Spleen (tissue), 13 donors: Measurements from ENCODE around the gene HSD11B1. TPM values are rescaled to one million over a fixed set of nuclear protein-coding genes. Genes with fewer than 3 reads are reported as not detected.

Experiments
- DNase-seq: peaks from one replicate; pipeline ENCODE4 v3.0.0-alpha.2; 2020
- H3K27ac ChIP-seq, 8 donors: fragments of 200-600 bp; sonication (generic) in 7 of 8; 1 replicate in 4 of 8; 2 replicates in 4 of 8; pipeline versions ENCODE4 v1.5.0 to v1.8.0; 2016 to 2021; ENCODE audit warnings: inconsistent platforms in 4 of 8, mild to moderate bottlenecking in 4 of 8, moderate library complexity in 1 of 8
- H3K27me3 ChIP-seq, 7 donors: fragments of 200-600 bp; sonication (generic) in 6 of 7; replicated peaks in 1 of 7; 1 replicate in 4 of 7; 2 replicates in 3 of 7; pipeline versions ENCODE4 v1.5.0 to v1.8.0; 2016 to 2021; ENCODE audit warnings: inconsistent platforms in 3 of 7, mild to moderate bottlenecking in 1 of 7
- H3K36me3 ChIP-seq, 6 donors: fragments of 200-600 bp; sonication (generic) in 5 of 6; 1 replicate in 4 of 6; 2 replicates in 2 of 6; pipeline versions ENCODE4 v1.5.0 to v1.8.0; 2016 to 2021; ENCODE audit warnings: inconsistent platforms in 2 of 6
- H3K4me1 ChIP-seq, 6 donors: fragments of 200-600 bp; sonication (generic) in 5 of 6; 1 replicate in 3 of 6; 2 replicates in 3 of 6; pipeline versions ENCODE4 v1.5.0 to v1.8.0; 2016 to 2021; ENCODE audit warnings: inconsistent platforms in 3 of 6
- H3K4me3 ChIP-seq, 8 donors: fragments of 200-600 bp; sonication (generic) in 7 of 8; 1 replicate in 4 of 8; 2 replicates in 4 of 8; pipeline versions ENCODE4 v1.5.0 to v1.8.0; 2016 to 2021; ENCODE audit warnings: inconsistent platforms in 4 of 8, mild to moderate bottlenecking in 4 of 8, moderate library complexity in 2 of 8
- H3K9me3 ChIP-seq, 8 donors: fragments of 200-600 bp; sonication (generic) in 7 of 8; 1 replicate in 4 of 8; 2 replicates in 4 of 8; pipeline versions ENCODE4 v1.5.0 to v1.8.0; 2016 to 2021; ENCODE audit warnings: inconsistent platforms in 4 of 8
- CTCF ChIP-seq, 11 experiments: fragments of 200-600 bp in 7 of 11; fragments of 450-650 bp in 4 of 11; sonication (generic) in 4 of 11; IDR thresholded peaks in 8 of 11; conservative IDR thresholded peaks in 3 of 11; 1 replicate in 7 of 11; 2 replicates in 4 of 11; pipeline versions ENCODE4 v1.4.0 to v1.8.0; 2016 to 2021; ENCODE audit warnings: antibody characterized with exemption in 11 of 11, inconsistent platforms in 4 of 11, mild to moderate bottlenecking in 1 of 11
- POLR2A ChIP-seq, 3 donors: fragments of 450-650 bp; IDR thresholded peaks; one replicate each; pipeline ENCODE4 v1.5.1; 2017; ENCODE audit warnings: antibody characterized with exemption in 3 of 3, mild to moderate bottlenecking in 1 of 3
- POLR2AphosphoS5 ChIP-seq, 3 donors: sonication (generic); formaldehyde crosslinking; IDR thresholded peaks; one replicate each; pipeline ENCODE4 v1.5.1; 2017; ENCODE audit warnings: antibody characterized with exemption in 3 of 3
- WGBS, 5 donors: extraction: QIAGEN DNeasy Blood & Tissue Kit in 3 of 5; methylation state at CpG; one replicate each; pipeline versions ENCODE4 v1.1.5 to v1.1.7; 2013 to 2018; 5-methylcytosine and 5-hydroxymethylcytosine counted together
- intact Hi-C: fragments of 100-400 bp; cut with DNase I; formaldehyde crosslinking; loops from one replicate; pipeline ENCODE4 v1.15.0; 2023; ENCODE audit warnings: low total_unique reads
- long read RNA-seq, 2 donors: transcript quantifications; one replicate each; lab custom pipeline, GENCODE V29; 2026
- polyA plus RNA-seq, 3 donors: library from polyadenylated mRNA; stranded (reverse); fragments of 200-250 nt; gene quantifications; one replicate each; pipeline ENCODE4 v1.2.1, GENCODE V29; 2013
- total RNA-seq, 7 donors: library from RNA; depleted of rRNA in 3 of 7; stranded (reverse); fragments of >200 nt in 3 of 7; fragmentation: NEBNext Ultra II Directional in 4 of 7; extraction: Animal tissue kit (Norgen Biotek cat#: 25700) in 4 of 7; gene quantifications; one replicate each; pipeline versions ENCODE4 v1.1.0 to v1.2.1, GENCODE V29; 2016 to 2021
- donor health status: healthy with polysubstance abuse.
- donor health status: DM: no; HTN: no; CAD: no; lungs with moderate emphysema.
- donor health status: DM: no; HTN: no; CAD: no.
- donor health status: Bipolar disorder and iron deficiency.
- donor health status: healthy.
- donor health status: DM: no; HTN: no; CAD: no.
- donor health status: DM: yes; HTN: yes; CAD: no.

The HSD11B1 gene
- total RNA-seq (10 to 100 TPM in 2 of 7 donors, 1 to 10 TPM in 5; 1.8 to 14.9 (median 4.2) TPM), polyA plus RNA-seq (1 to 10 TPM; 2.6 to 3.5 (median 3.2) TPM)
- long read RNA-seq, donor 1, partial matches to known transcripts: 0 of 1 reads
- long read RNA-seq, donor 1, other reads (novel, unspliced or antisense): 0 of 1 reads
- long read RNA-seq, donor 2: 0 reads

DNA sequence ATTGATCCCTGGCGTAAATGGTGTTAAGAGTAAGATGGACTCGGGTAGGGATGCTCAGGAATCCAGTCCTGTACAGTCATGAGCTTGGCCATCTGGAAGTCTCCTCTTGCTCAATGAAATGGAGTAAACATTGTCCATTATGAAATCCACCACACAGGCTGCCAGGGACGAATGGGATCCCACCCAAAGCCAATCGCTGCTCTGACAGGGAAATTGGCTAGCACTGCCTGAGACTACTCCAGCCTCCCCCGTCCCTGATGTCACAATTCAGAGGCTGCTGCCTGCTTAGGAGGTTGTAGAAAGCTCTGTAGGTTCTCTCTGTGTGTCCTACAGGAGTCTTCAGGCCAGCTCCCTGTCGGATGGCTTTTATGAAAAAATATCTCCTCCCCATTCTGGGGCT is at the start of gene HSD11B1:
Gene HSD11B1, plus strand, starts transcription at position 263 of the 400 bp plus-strand sequence. Its CDS starts 97 bp downstream, at position 360.
- no peak for TF ChIP-seq POLR2A (IDR thresholded peaks at IDR 0.05)
- TF ChIP-seq POLR2AphosphoS5 (IDR thresholded peaks at IDR 0.05): peak in 2 of 3 donors; percentile 31 to 37
- no peaks in the 10 kb centered on the region for H3K9me3 ChIP-seq
- peak within 1 kb of the TSS in 2 of 8 donors; percentile 10 to 27 for H3K27ac ChIP-seq
- WGBS, 5 donors: 61 to 75% (median 68%) methylated on average over 6 of the region's 6 CpGs
- no peak for DNase-seq
- H3K4me3 ChIP-seq: no peak within 1 kb of the TSS
- no peaks in the 10 kb centered on the region for H3K36me3 ChIP-seq
- intact Hi-C loops: no loop called here
- peaks cover 0 to 9% (median 4%) of the 10 kb centered on the region in 6 donors for H3K4me1 ChIP-seq
- no peaks in the 10 kb centered on the region for H3K27me3 ChIP-seq

DNA sequence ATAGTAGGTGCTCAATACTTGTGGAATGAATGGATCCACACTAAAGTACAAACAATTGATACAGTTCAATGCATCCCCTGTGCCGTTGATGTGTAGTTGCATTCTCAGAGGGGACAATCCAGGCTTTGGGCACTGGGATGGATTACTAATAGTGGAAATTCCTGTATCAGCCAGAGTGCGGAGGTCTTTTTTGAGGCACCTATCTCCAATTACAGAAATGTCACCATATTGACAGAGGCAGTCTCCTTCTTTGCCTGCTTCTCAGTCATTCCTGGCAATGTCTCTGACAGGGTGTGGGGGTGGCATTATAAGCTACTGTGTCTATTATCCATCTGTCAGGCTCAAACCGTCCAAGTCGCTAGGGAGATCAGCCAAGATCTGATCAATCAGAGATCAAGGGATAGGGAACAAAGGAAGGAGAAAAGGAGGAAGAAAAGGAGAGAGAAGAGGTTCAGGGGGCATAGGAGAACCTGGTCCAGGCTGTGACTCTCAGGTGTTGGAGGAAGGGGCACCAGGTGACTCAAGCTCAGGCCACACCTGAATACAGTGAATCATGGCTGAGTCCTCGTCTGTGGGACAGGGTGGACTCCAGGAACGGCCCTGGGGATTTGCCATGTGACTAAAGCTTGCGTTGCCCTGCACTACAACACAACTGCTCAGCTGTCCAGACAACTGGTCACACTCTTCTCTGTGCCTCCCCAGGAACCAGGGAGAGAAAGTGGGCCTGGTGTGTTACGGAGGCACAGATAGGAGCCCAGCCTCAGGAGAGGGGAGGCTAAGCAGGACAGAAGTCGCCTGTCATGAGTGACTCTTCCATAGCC is 49.0 kb upstream of the HSD11B1 start:
- Histone ChIP-seq H3K9me3 (no peaks in the 10 kb centered on the region), H3K27ac (no peak overlapping the region), H3K4me1 (peaks cover 7 to 60% (median 18%) of the 10 kb centered on the region in 6 donors), H3K27me3 (peaks cover 0 to 54% (median 5%) of the 10 kb centered on the region in 7 donors), H3K4me3 (no peak overlapping the region), H3K36me3 (no peaks in the 10 kb centered on the region)
- WGBS, 5 donors: 78 to 89% (median 87%) methylated on average over 9 of the region's 9 CpGs
- intact Hi-C loops: no loop called here
- no peak for TF ChIP-seq POLR2AphosphoS5 (IDR thresholded peaks at IDR 0.05)
- TF ChIP-seq CTCF (IDR thresholded peaks at IDR 0.05 in 8 of 11, conservative IDR thresholded peaks at IDR 0.05 in 3 of 11): no peak
- TF ChIP-seq POLR2A (IDR thresholded peaks at IDR 0.05): no peak
- no peak for DNase-seq

- DNase-seq: peak; percentile 87
- TF ChIP-seq POLR2AphosphoS5 (IDR thresholded peaks at IDR 0.05): peak in 2 of 3 donors; percentile 53 to 81
- peak in 2 of 11 experiments; percentile 12 to 32 for TF ChIP-seq CTCF (IDR thresholded peaks at IDR 0.05 in 8 of 11, conservative IDR thresholded peaks at IDR 0.05 in 3 of 11)
- no peak for TF ChIP-seq POLR2A (IDR thresholded peaks at IDR 0.05)
- peak overlapping the region in 7 of 8 donors; percentile 33 to 86 (median 75) for H3K27ac ChIP-seq
- H3K4me1 ChIP-seq: peaks cover 7 to 54% (median 17%) of the 10 kb centered on the region in 6 donors
- H3K4me3 ChIP-seq: peak overlapping the region in 1 of 8 donors; percentile 52
- no peaks in the 10 kb centered on the region for H3K36me3 ChIP-seq
- 45 to 73% (median 57%) methylated on average over 6 to 9 of the region's 9 CpGs for WGBS, 5 donors
- H3K27me3 ChIP-seq: peaks cover 0 to 52% (median 5%) of the 10 kb centered on the region in 7 donors
- no peaks in the 10 kb centered on the region for H3K9me3 ChIP-seq
- intact Hi-C loops: no loop called here
Observed at GRCh38 chr1:209657140-209657879, 47.3 kb upstream of the HSD11B1 start.

DNA sequence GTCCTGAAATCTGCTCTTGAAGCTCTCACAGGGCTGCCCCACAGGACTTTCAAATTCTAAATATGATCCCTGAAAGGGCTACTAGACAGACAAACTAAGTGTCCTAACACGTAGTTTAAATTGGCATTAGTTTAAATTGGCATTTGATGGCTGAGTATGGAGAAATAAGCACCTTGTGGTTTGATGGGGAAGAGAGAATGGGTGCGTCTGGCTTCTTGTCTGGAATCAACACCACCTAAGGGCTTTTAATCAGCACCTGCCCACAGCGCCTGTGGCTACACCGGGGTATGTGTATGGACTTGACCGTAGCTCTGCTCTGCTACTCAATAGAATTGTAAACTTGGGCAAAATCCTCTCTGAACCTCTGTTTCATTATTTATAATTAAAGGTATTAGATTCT is 46.7 kb upstream of the HSD11B1 start:
- peaks cover 0 to 48% (median 5%) of the 10 kb centered on the region in 7 donors for H3K27me3 ChIP-seq
- peak overlapping the region in 5 of 8 donors; percentile 33 to 86 (median 76) for H3K27ac ChIP-seq
- H3K4me1 ChIP-seq: peaks cover 7 to 48% (median 17%) of the 10 kb centered on the region in 6 donors
- TF ChIP-seq CTCF (IDR thresholded peaks at IDR 0.05 in 8 of 11, conservative IDR thresholded peaks at IDR 0.05 in 3 of 11) (no peak), POLR2A (IDR thresholded peaks at IDR 0.05) (no peak), POLR2AphosphoS5 (IDR thresholded peaks at IDR 0.05) (no peak)
- no peaks in the 10 kb centered on the region for H3K9me3 ChIP-seq
- DNase-seq: no peak
- H3K36me3 ChIP-seq: no peaks in the 10 kb centered on the region
- WGBS, 5 donors: 51 to 95% (median 89%) methylated on average over 5 of the region's 5 CpGs
- intact Hi-C loops: no loop called here
- peak overlapping the region in 1 of 8 donors; percentile 52 for H3K4me3 ChIP-seq
